HepG2 (cell line): ENCODE measurements around the gene RGS19. TPM values are rescaled to one million over a fixed set of nuclear protein-coding genes. Genes with fewer than 3 reads are reported as not detected.
A peak's percentile ranks its signal among the peaks of the same experiment; 100 is the strongest.

Source experiments
- BHLHE40 ChIP-seq: IDR thresholded peaks from 2 replicates; pipeline ENCODE4 v1.6.1; 2011; ENCODE audit warnings: low read length, improper control_type of control experiment
- FOXP1 ChIP-seq, 2 experiments: fragments of 450-650 bp in 1 of 2; IDR thresholded peaks; 2 replicates each; pipeline ENCODE4 v1.6.1; 2017 to 2018; ENCODE audit warnings: antibody characterized with exemption in 1 of 2
- KAT7 ChIP-seq: IDR thresholded peaks from 2 replicates; pipeline ENCODE4 v1.6.1; 2018; ENCODE audit warnings: borderline replicate concordance, missing compliant biosample characterization
- KMT2A ChIP-seq: sonication (generic); formaldehyde crosslinking; IDR thresholded peaks from 2 replicates; pipeline ENCODE4 v1.4.0; 2020; ENCODE audit warnings: missing genetic modification reagents
- MAZ ChIP-seq, 2 experiments: sonication (generic) in 1 of 2; formaldehyde crosslinking in 1 of 2; IDR thresholded peaks; 2 replicates each; pipeline versions ENCODE4 v1.5.0 to v1.6.1; 2012 to 2020; ENCODE audit warnings: low read depth in 2 of 2, mild to moderate bottlenecking in 2 of 2, borderline replicate concordance in 1 of 2, improper control_type of control experiment in 1 of 2, low read length in 1 of 2, missing genetic modification reagents in 1 of 2, moderate library complexity in 1 of 2
- PAXIP1 ChIP-seq: sonication (generic); formaldehyde crosslinking; conservative IDR thresholded peaks from 2 replicates; pipeline ENCODE4 v1.4.0; 2020; ENCODE audit warnings: mild to moderate bottlenecking, missing genetic modification reagents, moderate library complexity
- SMC3 ChIP-seq: IDR thresholded peaks from 2 replicates; pipeline ENCODE4 v1.6.1; 2011; ENCODE audit warnings: low read length, improper control_type of control experiment
- THAP11 ChIP-seq: IDR thresholded peaks from 2 replicates; pipeline ENCODE4 v1.6.1; 2016; ENCODE audit warnings: missing biosample characterization, missing genetic modification reagents
- XRCC5 ChIP-seq: fragments of 200-400 bp; formaldehyde crosslinking; optimal IDR thresholded peaks from 2 replicates; pipeline ENCODE3; 2017; ENCODE audit warnings: mild to moderate bottlenecking, low read length
- ZBTB46 ChIP-seq: sonication (generic); formaldehyde crosslinking; IDR thresholded peaks from 2 replicates; pipeline ENCODE4 v1.4.0; 2020; ENCODE audit warnings: mild to moderate bottlenecking, missing genetic modification reagents, borderline replicate concordance
- ZFX ChIP-seq: sonication (generic); formaldehyde crosslinking; IDR thresholded peaks from 2 replicates; pipeline ENCODE4 v1.4.0; 2020; ENCODE audit warnings: mild to moderate bottlenecking, low read depth, missing genetic modification reagents, moderate library complexity
- ZNF12 ChIP-seq: sonication (generic); formaldehyde crosslinking; IDR thresholded peaks from 2 replicates; pipeline ENCODE4 v1.5.0; 2020; ENCODE audit warnings: missing genetic modification reagents
- ZNF143 ChIP-seq: sonication (generic); formaldehyde crosslinking; IDR thresholded peaks from 2 replicates; pipeline ENCODE4 v1.4.0; 2020; ENCODE audit warnings: missing genetic modification reagents
- ZNF546 ChIP-seq: sonication (generic); formaldehyde crosslinking; conservative IDR thresholded peaks from 2 replicates; pipeline ENCODE4 v1.8.1; 2023; ENCODE audit warnings: mild to moderate bottlenecking, missing genetic modification reagents
- ZNF672 ChIP-seq: sonication (generic); formaldehyde crosslinking; IDR thresholded peaks from 2 replicates; pipeline ENCODE4 v1.8.1; 2022; ENCODE audit warnings: missing genetic modification reagents
- ZNF773 ChIP-seq: sonication (generic); formaldehyde crosslinking; IDR thresholded peaks from 2 replicates; pipeline ENCODE4 v1.4.0; 2020; ENCODE audit warnings: missing genetic modification reagents, borderline replicate concordance
- ZNF83 ChIP-seq: sonication (generic); formaldehyde crosslinking; IDR thresholded peaks from 2 replicates; pipeline ENCODE4 v1.4.0; 2020; ENCODE audit warnings: missing genetic modification reagents, mild to moderate bottlenecking, borderline replicate concordance
- ZNF891 ChIP-seq: sonication (generic); formaldehyde crosslinking; IDR thresholded peaks from 2 replicates; pipeline ENCODE4 v1.5.0; 2020; ENCODE audit warnings: mild to moderate bottlenecking, missing genetic modification reagents
- polyA plus RNA-seq, 8 experiments: library from polyadenylated mRNA; depleted of rRNA in 3 of 8; stranded (reverse) in 7 of 8; unstranded in 1 of 8; fragments of >200 nt; fragmentation: Illumina TruSeq in 4 of 8; extraction: Trizol in 4 of 8; gene quantifications; 2 replicates each; pipeline versions ENCODE4 v1.2.1 to v1.2.3, GENCODE V29; 2011 to 2016; ENCODE audit warnings: low read depth in 4 of 8, missing spikeins in 1 of 8, mixed read lengths in 1 of 8; ENCODE audit not compliant: insufficient read depth in 1 of 8
- total RNA-seq, 5 experiments: library from RNA; depleted of rRNA; stranded (reverse); fragments of >200 nt; fragmentation: Illumina TruSeq; extraction: Trizol; gene quantifications; 2 replicates each; pipeline ENCODE4 v1.2.3, GENCODE V29; 2016; ENCODE audit warnings: low read depth in 1 of 5
- TF ChIP-seq, protein P1 (sequence below): sonication (generic); formaldehyde crosslinking; IDR thresholded peaks from 2 replicates; pipeline ENCODE4 v1.5.0; 2020; ENCODE audit warnings: mild to moderate bottlenecking, missing genetic modification reagents
- TF ChIP-seq, protein P2 (sequence below): sonication (generic); formaldehyde crosslinking; IDR thresholded peaks from 2 replicates; pipeline ENCODE4 v1.8.0; 2022; ENCODE audit warnings: mild to moderate bottlenecking, missing genetic modification reagents; ENCODE audit not compliant: insufficient replicate concordance

The RGS19 gene
- total and polyA plus RNA-seq, 2 of the 13 experiments (the other 11 are each of a cell fraction or from before 2014, with no cell fraction given): 10.7 to 11.9 TPM

DNA sequence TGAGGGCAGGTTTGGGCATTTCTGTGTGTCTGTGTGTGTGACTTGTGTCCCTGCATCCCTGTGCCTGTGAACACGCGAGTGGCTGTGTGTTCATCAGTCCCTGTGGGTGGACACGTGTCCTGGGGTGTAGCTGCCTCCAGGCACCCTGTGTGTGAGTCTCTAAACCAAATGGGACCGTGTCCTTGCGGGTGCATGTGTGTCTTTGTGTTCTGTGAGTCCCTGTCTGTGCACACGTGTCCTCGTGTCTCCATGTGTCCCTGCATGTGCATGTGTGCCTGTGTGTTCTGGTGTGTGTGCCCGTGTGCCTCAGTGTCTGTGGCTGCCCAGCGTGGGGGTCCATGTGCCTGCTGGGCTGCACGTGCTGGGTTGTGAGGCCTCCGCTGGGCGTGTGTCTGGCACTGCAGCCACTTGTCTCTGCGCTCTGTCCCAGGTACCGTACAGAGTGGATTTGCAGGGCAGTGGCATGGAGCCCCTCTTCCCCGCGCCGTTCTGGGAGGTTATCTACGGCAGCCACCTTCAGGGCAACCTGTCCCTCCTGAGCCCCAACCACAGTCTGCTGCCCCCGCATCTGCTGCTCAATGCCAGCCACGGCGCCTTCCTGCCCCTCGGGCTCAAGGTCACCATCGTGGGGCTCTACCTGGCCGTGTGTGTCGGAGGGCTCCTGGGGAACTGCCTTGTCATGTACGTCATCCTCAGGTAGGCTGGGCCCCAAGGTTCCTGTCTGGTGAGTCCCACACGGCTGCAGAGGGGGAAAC lies 13.1 kb upstream of the RGS19 start (continued):
- peak; percentile 70; the same call in 1 of the 2 replicates for TF ChIP-seq ZNF83
- no peak for TF ChIP-seq ZNF773 (CRISPR knock-in tag)
- TF ChIP-seq ZBTB46 (CRISPR knock-in tag): no peak
- TF ChIP-seq, protein P1, sequence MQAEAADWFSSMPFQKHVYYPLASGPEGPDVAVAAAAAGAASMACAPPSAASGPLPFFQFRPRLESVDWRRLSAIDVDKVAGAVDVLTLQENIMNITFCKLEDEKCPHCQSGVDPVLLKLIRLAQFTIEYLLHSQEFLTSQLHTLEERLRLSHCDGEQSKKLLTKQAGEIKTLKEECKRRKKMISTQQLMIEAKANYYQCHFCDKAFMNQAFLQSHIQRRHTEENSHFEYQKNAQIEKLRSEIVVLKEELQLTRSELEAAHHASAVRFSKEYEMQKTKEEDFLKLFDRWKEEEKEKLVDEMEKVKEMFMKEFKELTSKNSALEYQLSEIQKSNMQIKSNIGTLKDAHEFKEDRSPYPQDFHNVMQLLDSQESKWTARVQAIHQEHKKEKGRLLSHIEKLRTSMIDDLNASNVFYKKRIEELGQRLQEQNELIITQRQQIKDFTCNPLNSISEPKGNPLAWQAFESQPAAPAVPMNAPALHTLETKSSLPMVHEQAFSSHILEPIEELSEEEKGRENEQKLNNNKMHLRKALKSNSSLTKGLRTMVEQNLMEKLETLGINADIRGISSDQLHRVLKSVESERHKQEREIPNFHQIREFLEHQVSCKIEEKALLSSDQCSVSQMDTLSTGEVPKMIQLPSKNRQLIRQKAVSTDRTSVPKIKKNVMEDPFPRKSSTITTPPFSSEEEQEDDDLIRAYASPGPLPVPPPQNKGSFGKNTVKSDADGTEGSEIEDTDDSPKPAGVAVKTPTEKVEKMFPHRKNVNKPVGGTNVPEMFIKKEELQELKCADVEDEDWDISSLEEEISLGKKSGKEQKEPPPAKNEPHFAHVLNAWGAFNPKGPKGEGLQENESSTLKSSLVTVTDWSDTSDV (CRISPR knock-in tag): 0 out of 2 replicates have a peak, but pooled peaks have one; percentile 22
- no peak for TF ChIP-seq THAP11 (CRISPR knock-in tag)
- TF ChIP-seq ZNF672: no peak
- TF ChIP-seq SMC3: no peak
- TF ChIP-seq PAXIP1: no peak
- TF ChIP-seq KAT7: no peak
- no peak for TF ChIP-seq MAZ (IDR thresholded peaks at IDR 0.05; ENCODE audit: borderline replicate concordance, low read depth, low read length)
- no peak for TF ChIP-seq MAZ (CRISPR knock-in tag; IDR thresholded peaks at IDR 0.05; ENCODE audit: low read depth)
- peak; percentile 65 for TF ChIP-seq BHLHE40
- no peak for TF ChIP-seq ZNF143 (CRISPR knock-in tag)
- TF ChIP-seq XRCC5: no peak
- TF ChIP-seq ZNF891 (CRISPR knock-in tag): peak; percentile 18; the same call in 1 of the 2 replicates
- TF ChIP-seq ZNF546 (CRISPR knock-in tag): no peak
- TF ChIP-seq, protein P2, sequence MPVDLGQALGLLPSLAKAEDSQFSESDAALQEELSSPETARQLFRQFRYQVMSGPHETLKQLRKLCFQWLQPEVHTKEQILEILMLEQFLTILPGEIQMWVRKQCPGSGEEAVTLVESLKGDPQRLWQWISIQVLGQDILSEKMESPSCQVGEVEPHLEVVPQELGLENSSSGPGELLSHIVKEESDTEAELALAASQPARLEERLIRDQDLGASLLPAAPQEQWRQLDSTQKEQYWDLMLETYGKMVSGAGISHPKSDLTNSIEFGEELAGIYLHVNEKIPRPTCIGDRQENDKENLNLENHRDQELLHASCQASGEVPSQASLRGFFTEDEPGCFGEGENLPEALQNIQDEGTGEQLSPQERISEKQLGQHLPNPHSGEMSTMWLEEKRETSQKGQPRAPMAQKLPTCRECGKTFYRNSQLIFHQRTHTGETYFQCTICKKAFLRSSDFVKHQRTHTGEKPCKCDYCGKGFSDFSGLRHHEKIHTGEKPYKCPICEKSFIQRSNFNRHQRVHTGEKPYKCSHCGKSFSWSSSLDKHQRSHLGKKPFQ: no peak
- peak; percentile 37; the same call in 1 of the 2 replicates for TF ChIP-seq ZFX
- no peak for TF ChIP-seq KMT2A (CRISPR knock-in tag)
- TF ChIP-seq FOXP1 (IDR thresholded peaks at IDR 0.05): no peak
- TF ChIP-seq FOXP1 (CRISPR knock-in tag; IDR thresholded peaks at IDR 0.05): no peak
- no peak for TF ChIP-seq ZNF12 (CRISPR knock-in tag)
